Fibroblast of the aortic adventitia (primary cell): ENCODE results near the gene MEGF8. TPM values are rescaled to one million over a fixed set of nuclear protein-coding genes. Genes with fewer than 3 reads are reported as not detected.
A peak's percentile ranks its signal among the peaks of the same experiment; 100 is the strongest.

Experiments used
- DNase-seq: peaks from one replicate; pipeline ENCODE4 v3.0.0-alpha.2; 2010; ENCODE audit warnings: low read depth
- H3K4me3 ChIP-seq: 2 replicates; pipeline ENCODE4 v1.5.1; 2011; ENCODE audit warnings: low read depth, mild to moderate bottlenecking, control low read depth, low read length, moderate library complexity
- CTCF ChIP-seq: IDR thresholded peaks from 2 replicates; pipeline ENCODE4 v1.5.1; 2011; ENCODE audit warnings: mild to moderate bottlenecking, low read length, control low read depth, inconsistent platforms; ENCODE audit not compliant: insufficient read depth
- total RNA-seq: library from RNA; depleted of rRNA; stranded (reverse); fragments of >200 nt; gene quantifications from 2 replicates; pipeline ENCODE4 v1.2.3, GENCODE V29; 2012; ENCODE audit warnings: low replicate concordance

The MEGF8 gene
- total RNA-seq, 1 donor, result 20.0 TPM

- DNase-seq, result no peak
- H3K4me3 ChIP-seq, result no peak overlapping the region
- no peak for TF ChIP-seq CTCF
Observed at GRCh38 chr19:42411581-42412178, 86.2 kb downstream of the MEGF8 start.

- TF ChIP-seq CTCF, result no peak
- no peak overlapping the region for H3K4me3 ChIP-seq
- no peak for DNase-seq
Observed at GRCh38 chr19:42412227-42412626, 86.8 kb downstream of the MEGF8 start.

DNA sequence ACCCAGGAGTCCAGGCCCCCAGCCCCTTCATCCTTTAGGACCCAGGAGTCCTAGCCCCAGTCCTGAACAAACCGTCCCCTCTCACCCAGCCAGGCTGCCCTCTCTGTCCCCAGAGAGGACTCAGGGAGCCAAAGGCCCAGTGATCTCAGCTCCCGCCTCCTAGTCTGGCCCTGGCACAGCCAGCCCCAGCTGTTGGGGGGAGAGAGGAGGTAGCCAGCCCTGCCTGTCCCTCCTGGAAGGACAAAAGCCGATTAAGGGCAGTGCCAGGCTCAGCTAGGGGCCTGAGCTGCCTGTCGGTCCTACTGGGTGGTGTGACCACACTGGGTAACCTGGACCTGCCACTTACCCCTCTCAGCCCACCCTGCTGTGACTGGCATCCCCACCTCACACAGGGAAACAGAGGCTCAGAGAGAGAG is 87.2 kb downstream of the MEGF8 start:
- DNase-seq, result no peak
- no peak overlapping the region for H3K4me3 ChIP-seq
- TF ChIP-seq CTCF, result no peak

GRCh38 chr19:42419309-42419708 is 93.9 kb downstream of the MEGF8 start:
- no peak for DNase-seq
- no peak for TF ChIP-seq CTCF
- no peak overlapping the region for H3K4me3 ChIP-seq

GRCh38 chr19:42420055-42420544 is 94.7 kb downstream of the MEGF8 start:
- no peak overlapping the region for H3K4me3 ChIP-seq
- DNase-seq, result peak; percentile 29
- peak; percentile 58 for TF ChIP-seq CTCF

DNA sequence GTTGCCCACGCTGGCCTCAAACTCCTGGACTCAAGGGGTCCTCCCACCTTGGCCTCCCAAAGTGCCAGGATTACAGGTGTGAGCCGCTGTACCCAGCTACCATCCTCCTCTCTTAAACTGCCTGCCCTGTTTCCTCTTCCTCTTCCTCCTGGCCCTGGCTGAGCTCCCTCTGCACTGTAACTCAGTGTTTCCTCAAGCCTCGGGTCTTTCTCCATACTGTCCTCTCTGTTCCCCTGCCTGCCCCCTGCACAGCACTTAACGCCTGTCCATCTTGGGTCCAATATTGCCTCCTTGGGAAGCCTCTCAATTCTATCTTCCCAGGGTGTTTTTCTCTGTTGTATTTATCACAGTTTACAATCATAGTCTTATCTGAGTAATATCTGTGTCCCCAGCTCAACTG is 95.7 kb downstream of the MEGF8 start:
- no peak for TF ChIP-seq CTCF

DNA sequence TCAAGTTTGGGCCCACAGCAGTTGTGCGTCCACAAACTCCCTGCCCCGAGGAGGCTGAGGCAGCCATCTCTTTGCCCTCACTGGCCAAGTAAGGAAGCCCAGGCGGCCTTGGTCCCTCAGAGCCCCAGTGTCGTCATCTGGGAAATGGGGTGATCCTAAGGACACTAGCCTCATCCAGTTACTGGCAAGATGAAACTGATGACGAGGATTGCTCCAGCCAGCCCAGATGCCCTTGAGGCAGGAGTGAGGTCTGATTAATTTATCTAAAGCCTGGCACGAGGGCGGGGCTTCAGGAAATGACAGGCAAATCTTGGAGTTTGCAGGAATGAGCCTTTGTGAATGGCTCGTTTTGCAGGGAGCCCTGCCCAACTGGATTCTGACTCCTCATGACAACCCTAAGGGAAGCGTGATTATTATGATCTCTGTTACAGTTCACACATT is 96.2 kb downstream of the MEGF8 start:
- no peak for TF ChIP-seq CTCF
- H3K4me3 ChIP-seq, result no peak overlapping the region
- peak; percentile 10 for DNase-seq

More for the DNA sequence above, 95.7 kb downstream of the MEGF8 start:
- DNase-seq, result no peak
- H3K4me3 ChIP-seq, result no peak overlapping the region
